GM19239 (cell line): ENCODE data around the gene ISG15.
"Not testable (repeated sequence)": the region's sequence is repeated elsewhere in the genome, so short reads cannot be mapped to it uniquely, and the experiment has no call there.

Experiments
- DNase-seq: peaks from one replicate; pipeline ENCODE4 v3.0.0; 2011; ENCODE audit warnings: low spot score; ENCODE audit not compliant: insufficient read length
- FAIRE-seq: peaks from 2 replicates; lab custom pipeline; 2011; peaks lifted over from hg19 to GRCh38; lab: Jason Lieb, UNC

The ISG15 gene

GRCh38 chr1:1055841-1056736 lies 42.8 kb downstream of the ISG15 start:
- DNase-seq (no peak), FAIRE-seq (no peak)

GRCh38 chr1:1057769-1058087 lies 44.4 kb downstream of the ISG15 start:
- FAIRE-seq, DNase-seq: not testable (repeated sequence)

GRCh38 chr1:1058088-1058905 lies 45.0 kb downstream of the ISG15 start:
- DNase-seq (no peak), FAIRE-seq (no peak)

GRCh38 chr1:1058921-1059493 lies 45.7 kb downstream of the ISG15 start:
- no peak for FAIRE-seq
- peak; percentile 65 for DNase-seq

- peak; percentile 14 for FAIRE-seq
- peak; percentile 99 for DNase-seq
Measured at GRCh38 chr1:1059494-1060280, 46.4 kb downstream of the ISG15 start.

GRCh38 chr1:1060281-1061000 lies 47.1 kb downstream of the ISG15 start:
- no peak for FAIRE-seq

GRCh38 chr1:1061682-1062345 lies 48.5 kb downstream of the ISG15 start:
- FAIRE-seq = peak; percentile 14
- no peak for DNase-seq

More at GRCh38 chr1:1060281-1061000, 47.1 kb downstream of the ISG15 start:
- DNase-seq = no peak

GRCh38 chr1:1062348-1063163 lies 49.3 kb downstream of the ISG15 start:
- DNase-seq = no peak
- no peak for FAIRE-seq

- no peak for DNase-seq
- no peak for FAIRE-seq
Measured at GRCh38 chr1:1063261-1063944, 50.1 kb downstream of the ISG15 start.
